Measurements from ENCODE around the gene MGMT. TPM values are rescaled to one million over a fixed set of nuclear protein-coding genes. Genes with fewer than 3 reads are reported as not detected.

Gene MGMT
- total RNA-seq, 2 experiments from 2014 or later, result 17.0 to 24.8 TPM

GRCh38 chr10:129523031-129523722 is 56.1 kb downstream of the MGMT start:
- CTCF ChIA-PET, result no interaction called here
- Mint-ChIP-seq H3K4me1 (no peaks in the 10 kb centered on the region), H3K4me3 (no peak overlapping the region), H3K27me3 (no peaks in the 10 kb centered on the region), H3K27ac (no peak overlapping the region), H3K9me3 (ENCODE audit: low read depth) (no peaks in the 10 kb centered on the region), H3K36me3 (peaks cover 7% of the 10 kb centered on the region)
- ATAC-seq, result no peak
- no peak for DNase-seq

- H3K27me3 Mint-ChIP-seq, result no peaks in the 10 kb centered on the region
- H3K36me3 Mint-ChIP-seq, result peaks cover 7% of the 10 kb centered on the region
- H3K4me1 Mint-ChIP-seq, result no peaks in the 10 kb centered on the region
- H3K4me3 Mint-ChIP-seq, result no peak overlapping the region
- H3K27ac Mint-ChIP-seq, result no peak overlapping the region
- DNase-seq (peak; percentile 28), ATAC-seq (no peak)
- H3K9me3 Mint-ChIP-seq (ENCODE audit: low read depth), result no peaks in the 10 kb centered on the region
- CTCF ChIA-PET, result no interaction called here
Observed at GRCh38 chr10:129523723-129524316, 56.8 kb downstream of the MGMT start.

GRCh38 chr10:129524936-129525335 is 57.9 kb downstream of the MGMT start:
- Mint-ChIP-seq H3K9me3 (ENCODE audit: low read depth) (no peaks in the 10 kb centered on the region), H3K27me3 (no peaks in the 10 kb centered on the region), H3K4me1 (no peaks in the 10 kb centered on the region), H3K4me3 (no peak overlapping the region), H3K27ac (no peak overlapping the region), H3K36me3 (peaks cover 7% of the 10 kb centered on the region)
- DNase-seq, result no peak
- CTCF ChIA-PET, result no interaction called here
- ATAC-seq, result no peak

- no peaks in the 10 kb centered on the region for H3K9me3 Mint-ChIP-seq (ENCODE audit: low read depth)
- no peaks in the 10 kb centered on the region for H3K27me3 Mint-ChIP-seq
- CTCF ChIA-PET, result no interaction called here
- ATAC-seq (no peak), DNase-seq (no peak)
- peaks cover 7% of the 10 kb centered on the region for H3K36me3 Mint-ChIP-seq
- H3K27ac Mint-ChIP-seq, result no peak overlapping the region
- no peak overlapping the region for H3K4me3 Mint-ChIP-seq
- no peaks in the 10 kb centered on the region for H3K4me1 Mint-ChIP-seq
Observed at GRCh38 chr10:129525401-129525801, 58.4 kb downstream of the MGMT start.

GRCh38 chr10:129526943-129527342 is 59.9 kb downstream of the MGMT start:
- peaks cover 7% of the 10 kb centered on the region for H3K36me3 Mint-ChIP-seq
- no peak overlapping the region for H3K27ac Mint-ChIP-seq
- no peak overlapping the region for H3K4me3 Mint-ChIP-seq
- CTCF ChIA-PET, result no interaction called here
- no peak for ATAC-seq
- no peaks in the 10 kb centered on the region for H3K9me3 Mint-ChIP-seq (ENCODE audit: low read depth)
- H3K27me3 Mint-ChIP-seq, result no peaks in the 10 kb centered on the region
- DNase-seq, result no peak
- no peaks in the 10 kb centered on the region for H3K4me1 Mint-ChIP-seq

GRCh38 chr10:129528376-129528978 is 61.4 kb downstream of the MGMT start:
- DNase-seq (no peak), ATAC-seq (no peak)
- Mint-ChIP-seq H3K9me3 (ENCODE audit: low read depth) (no peaks in the 10 kb centered on the region), H3K4me3 (no peak overlapping the region), H3K27ac (no peak overlapping the region), H3K4me1 (peaks cover 4% of the 10 kb centered on the region), H3K27me3 (no peaks in the 10 kb centered on the region), H3K36me3 (peaks cover 8% of the 10 kb centered on the region)
- CTCF ChIA-PET, result no interaction called here

- ATAC-seq, result no peak
- CTCF ChIA-PET, result no interaction called here
Observed at GRCh38 chr10:129530581-129530980, 63.5 kb downstream of the MGMT start.

GRCh38 chr10:129531195-129531968 is 64.3 kb downstream of the MGMT start:
- no peak for ATAC-seq
- Mint-ChIP-seq H3K36me3 (peaks cover 11% of the 10 kb centered on the region), H3K27ac (no peak overlapping the region), H3K4me1 (peaks cover 4% of the 10 kb centered on the region), H3K27me3 (no peaks in the 10 kb centered on the region), H3K4me3 (no peak overlapping the region), H3K9me3 (ENCODE audit: low read depth) (no peaks in the 10 kb centered on the region)
- DNase-seq, result no peak
- CTCF ChIA-PET, result no interaction called here

More at GRCh38 chr10:129530581-129530980, 63.5 kb downstream of the MGMT start:
- H3K4me1 Mint-ChIP-seq, result peaks cover 4% of the 10 kb centered on the region
- DNase-seq, result no peak
- no peaks in the 10 kb centered on the region for H3K27me3 Mint-ChIP-seq
- H3K9me3 Mint-ChIP-seq (ENCODE audit: low read depth), result no peaks in the 10 kb centered on the region
- H3K4me3 Mint-ChIP-seq, result no peak overlapping the region
- H3K36me3 Mint-ChIP-seq, result peaks cover 11% of the 10 kb centered on the region
- no peak overlapping the region for H3K27ac Mint-ChIP-seq

- ATAC-seq (no peak), DNase-seq (no peak)
- peaks cover 4% of the 10 kb centered on the region for H3K4me1 Mint-ChIP-seq
- H3K27ac Mint-ChIP-seq, result no peak overlapping the region
- CTCF ChIA-PET, result no interaction called here
- H3K36me3 Mint-ChIP-seq, result peaks cover 8% of the 10 kb centered on the region
- H3K9me3 Mint-ChIP-seq (ENCODE audit: low read depth), result no peaks in the 10 kb centered on the region
- no peak overlapping the region for H3K4me3 Mint-ChIP-seq
- H3K27me3 Mint-ChIP-seq, result no peaks in the 10 kb centered on the region
Observed at GRCh38 chr10:129531969-129532660, 65.1 kb downstream of the MGMT start.

GRCh38 chr10:129532838-129533237 is 65.8 kb downstream of the MGMT start:
- ATAC-seq (no peak), DNase-seq (no peak)
- Mint-ChIP-seq H3K9me3 (ENCODE audit: low read depth) (no peaks in the 10 kb centered on the region), H3K27me3 (no peaks in the 10 kb centered on the region), H3K4me3 (no peak overlapping the region), H3K4me1 (peaks cover 4% of the 10 kb centered on the region), H3K27ac (no peak overlapping the region), H3K36me3 (peaks cover 6% of the 10 kb centered on the region)
- CTCF ChIA-PET, result no interaction called here

- Mint-ChIP-seq H3K27me3 (no peaks in the 10 kb centered on the region), H3K9me3 (ENCODE audit: low read depth) (no peaks in the 10 kb centered on the region), H3K36me3 (peaks cover 6% of the 10 kb centered on the region), H3K4me3 (no peak overlapping the region), H3K4me1 (peaks cover 4% of the 10 kb centered on the region), H3K27ac (no peak overlapping the region)
- DNase-seq (no peak), ATAC-seq (no peak)
- CTCF ChIA-PET, result no interaction called here
Observed at GRCh38 chr10:129533281-129533680, 66.2 kb downstream of the MGMT start.

GRCh38 chr10:129534826-129535225 is 67.8 kb downstream of the MGMT start:
- Mint-ChIP-seq H3K4me1 (peaks cover 4% of the 10 kb centered on the region), H3K9me3 (ENCODE audit: low read depth) (no peaks in the 10 kb centered on the region), H3K27ac (no peak overlapping the region), H3K4me3 (no peak overlapping the region), H3K27me3 (no peaks in the 10 kb centered on the region), H3K36me3 (peaks cover 8% of the 10 kb centered on the region)
- ATAC-seq, result no peak
- CTCF ChIA-PET, result no interaction called here
- no peak for DNase-seq

GRCh38 chr10:129536336-129536735 is 69.3 kb downstream of the MGMT start:
- no peaks in the 10 kb centered on the region for H3K9me3 Mint-ChIP-seq (ENCODE audit: low read depth)
- H3K4me3 Mint-ChIP-seq, result no peak overlapping the region
- no peak for DNase-seq
- ATAC-seq, result no peak
- H3K27ac Mint-ChIP-seq, result no peak overlapping the region
- peaks cover 4% of the 10 kb centered on the region for H3K4me1 Mint-ChIP-seq
- CTCF ChIA-PET, result no interaction called here
- H3K27me3 Mint-ChIP-seq, result no peaks in the 10 kb centered on the region
- H3K36me3 Mint-ChIP-seq, result peaks cover 8% of the 10 kb centered on the region
